Measurements from ENCODE around the gene ALPK3.

ALPK3 gene

DNA sequence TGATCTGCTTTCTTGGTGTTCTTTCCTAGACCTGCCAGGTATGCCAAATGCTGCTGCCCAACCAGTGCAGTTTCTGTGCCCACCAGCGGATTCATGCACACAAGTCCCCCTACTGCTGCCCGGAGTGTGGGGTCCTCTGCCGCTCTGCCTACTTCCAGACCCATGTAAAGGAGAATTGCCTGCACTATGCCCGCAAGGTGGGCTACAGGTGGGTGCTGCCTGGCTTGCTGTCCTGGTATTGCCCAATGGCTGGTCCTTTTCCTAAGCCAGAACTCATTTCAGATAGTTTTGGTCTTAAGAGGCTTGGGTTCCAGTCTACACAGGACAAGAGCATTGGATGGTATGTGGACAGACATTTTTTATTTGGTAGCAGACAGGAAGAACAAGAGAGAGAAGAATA lies 26.5 kb upstream of the ALPK3 start:
- DNase-seq = no peak
- Mint-ChIP-seq H3K27me3 (no peaks in the 10 kb centered on the region), H3K36me3 (peaks cover 57% of the 10 kb centered on the region), H3K27ac (no peak overlapping the region), H3K4me3 (no peak overlapping the region), H3K4me1 (peaks cover 13% of the 10 kb centered on the region), H3K9me3 (no peaks in the 10 kb centered on the region)
- CTCF ChIA-PET = no interaction called here

DNA sequence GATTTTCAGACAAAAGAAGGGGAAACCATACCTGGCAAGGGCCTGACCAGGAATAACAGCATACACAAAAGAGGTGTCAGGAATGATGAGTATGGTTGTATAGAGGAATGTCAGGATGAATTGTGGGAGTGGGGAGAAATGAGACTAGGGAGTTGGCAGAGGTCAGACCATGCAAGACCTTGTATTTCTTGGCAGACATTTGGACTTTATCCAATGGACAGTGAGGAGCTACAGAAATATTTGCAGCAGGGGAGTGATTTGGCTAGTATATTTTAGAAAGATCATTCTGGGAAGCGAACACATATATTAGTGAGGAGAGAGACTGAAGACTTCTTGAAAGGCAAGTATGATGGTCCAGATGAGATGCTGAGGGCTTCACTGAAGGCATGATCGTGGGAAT lies 25.4 kb upstream of the ALPK3 start:
- Mint-ChIP-seq H3K4me1 (peaks cover 6% of the 10 kb centered on the region), H3K36me3 (peaks cover 55% of the 10 kb centered on the region), H3K27me3 (no peaks in the 10 kb centered on the region), H3K9me3 (no peaks in the 10 kb centered on the region), H3K4me3 (no peak overlapping the region), H3K27ac (no peak overlapping the region)
- no peak for DNase-seq
- CTCF ChIA-PET = interaction anchor here (1.0 kb wide), 1 partner anchor 136 kb away, joined by 3 read pairs; no protein-coding TSS in a partner anchor

DNA sequence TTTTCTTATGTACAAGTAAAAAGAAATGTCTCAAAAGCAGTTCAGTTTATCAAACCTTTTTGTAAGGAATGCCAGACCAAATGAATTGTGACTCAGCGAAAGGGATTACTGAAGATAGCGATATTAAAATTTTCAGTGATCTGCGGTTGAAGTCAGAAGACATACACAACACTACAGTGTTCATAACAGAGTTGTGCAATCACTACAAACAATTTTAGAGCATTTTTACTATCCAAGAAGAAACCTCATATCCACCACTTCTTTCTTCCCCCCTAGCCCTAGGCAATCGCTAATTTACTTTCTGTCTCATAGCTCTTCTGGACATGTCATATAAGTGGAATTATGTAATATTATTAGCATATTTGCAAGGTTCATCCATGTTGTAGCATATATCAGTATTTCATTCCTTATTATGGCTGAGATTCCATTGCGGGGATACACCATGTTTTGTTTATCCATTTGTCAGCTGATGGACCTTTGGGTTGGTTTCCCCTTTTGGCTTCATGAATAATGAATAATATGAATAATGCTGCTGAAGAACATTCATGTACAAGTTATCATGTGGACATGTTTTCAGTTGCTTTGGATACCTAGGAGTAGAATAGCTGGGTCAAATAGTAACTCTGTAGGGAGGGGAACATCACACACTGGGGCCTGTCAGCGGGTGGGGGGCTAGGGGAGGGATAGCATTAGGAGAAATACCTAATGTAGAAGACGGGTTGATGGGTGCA lies 23.6 kb upstream of the ALPK3 start:
- H3K36me3 Mint-ChIP-seq = peaks cover 59% of the 10 kb centered on the region
- H3K27me3 Mint-ChIP-seq = no peaks in the 10 kb centered on the region
- no peaks in the 10 kb centered on the region for H3K9me3 Mint-ChIP-seq
- H3K4me1 Mint-ChIP-seq = no peaks in the 10 kb centered on the region
- DNase-seq = no peak
- H3K27ac Mint-ChIP-seq = no peak overlapping the region
- no peak overlapping the region for H3K4me3 Mint-ChIP-seq
- CTCF ChIA-PET = no interaction called here

DNA sequence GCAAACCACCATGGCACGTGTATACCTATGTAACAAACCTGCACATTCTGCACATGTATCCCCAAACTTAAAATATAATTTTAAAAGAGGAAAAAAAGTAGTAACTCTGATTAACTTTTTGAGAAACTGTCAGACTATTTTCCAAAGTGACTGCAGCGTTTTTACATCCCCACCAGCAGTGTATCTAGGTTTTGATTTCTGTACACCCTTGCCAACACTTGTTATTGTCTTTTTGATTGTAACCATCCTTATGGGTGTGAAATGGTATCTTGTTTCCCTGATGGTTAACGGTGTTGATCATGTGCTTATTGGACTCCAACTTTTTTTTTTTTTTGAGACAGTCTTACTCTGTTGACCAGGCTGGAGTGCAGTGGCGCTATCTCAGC lies 23.0 kb upstream of the ALPK3 start:
- Mint-ChIP-seq H3K4me3 (no peak overlapping the region), H3K4me1 (no peaks in the 10 kb centered on the region), H3K27me3 (no peaks in the 10 kb centered on the region), H3K9me3 (no peaks in the 10 kb centered on the region), H3K36me3 (peaks cover 62% of the 10 kb centered on the region), H3K27ac (no peak overlapping the region)
- CTCF ChIA-PET = no interaction called here
- no peak for DNase-seq

DNA sequence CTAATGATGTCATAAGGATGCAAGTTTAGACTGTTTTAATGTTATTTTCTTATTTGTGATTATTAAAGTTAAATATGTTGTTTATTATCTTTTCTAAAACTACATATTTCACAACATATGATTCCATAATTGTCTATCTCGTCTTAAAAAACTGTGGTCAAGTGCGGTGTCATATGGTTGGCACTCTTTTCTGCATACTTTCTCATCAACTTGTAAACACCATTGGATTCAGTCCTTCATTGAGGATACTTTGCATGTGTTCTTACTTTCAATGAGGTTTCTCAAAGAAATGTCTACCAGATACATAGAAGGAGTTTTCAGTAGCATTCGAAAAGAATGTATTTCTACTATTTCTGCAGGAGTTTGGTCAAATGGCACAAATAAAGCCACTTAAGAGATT lies 22.0 kb upstream of the ALPK3 start:
- H3K4me1 Mint-ChIP-seq = no peaks in the 10 kb centered on the region
- H3K36me3 Mint-ChIP-seq = peaks cover 65% of the 10 kb centered on the region
- H3K4me3 Mint-ChIP-seq = no peak overlapping the region
- CTCF ChIA-PET = no interaction called here
- no peak for DNase-seq
- H3K27me3 Mint-ChIP-seq = no peaks in the 10 kb centered on the region
- H3K27ac Mint-ChIP-seq = no peak overlapping the region
- H3K9me3 Mint-ChIP-seq = no peaks in the 10 kb centered on the region

DNA sequence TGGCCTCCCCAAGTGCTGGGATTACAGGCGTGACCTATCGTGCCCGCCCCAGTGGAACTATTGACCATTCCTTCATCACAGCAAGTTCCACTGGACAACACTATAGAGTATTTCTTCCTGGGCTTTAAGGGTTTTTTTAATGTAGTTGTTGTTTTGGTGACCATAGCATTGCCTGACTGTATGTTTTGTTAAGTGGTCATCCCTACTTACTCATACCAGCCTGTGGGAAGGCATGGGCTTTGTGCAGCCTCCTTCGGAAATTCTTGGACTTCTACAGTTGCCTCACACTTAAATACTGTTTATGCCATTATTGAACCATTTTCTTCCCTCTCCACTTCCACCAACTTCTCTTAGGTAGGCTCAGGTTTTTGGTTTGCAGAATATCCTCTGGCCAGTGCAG lies 19.9 kb upstream of the ALPK3 start:
- H3K36me3 Mint-ChIP-seq = peaks cover 56% of the 10 kb centered on the region
- H3K27me3 Mint-ChIP-seq = no peaks in the 10 kb centered on the region

DNA sequence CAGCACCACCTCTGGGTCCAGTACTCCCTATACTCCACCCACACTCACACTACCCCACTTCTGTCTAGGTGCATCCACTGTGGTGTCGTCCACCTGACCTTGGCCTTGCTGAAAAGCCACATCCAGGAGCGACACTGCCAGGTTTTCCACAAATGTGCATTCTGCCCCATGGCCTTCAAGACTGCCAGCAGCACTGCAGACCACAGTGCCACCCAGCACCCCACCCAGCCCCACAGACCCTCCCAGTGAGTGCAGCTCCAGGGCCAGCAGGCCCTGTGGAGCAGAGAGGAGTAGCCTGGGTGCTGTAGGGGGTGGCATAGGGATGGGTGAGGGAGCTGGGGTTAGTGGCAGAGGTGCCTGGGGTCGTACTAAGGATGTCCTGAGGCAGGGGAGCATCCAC lies 19.4 kb upstream of the ALPK3 start:
- Mint-ChIP-seq H3K27me3 (no peaks in the 10 kb centered on the region), H3K4me1 (no peaks in the 10 kb centered on the region), H3K9me3 (no peaks in the 10 kb centered on the region), H3K36me3 (peaks cover 58% of the 10 kb centered on the region), H3K4me3 (no peak overlapping the region), H3K27ac (no peak overlapping the region)
- CTCF ChIA-PET = no interaction called here
- DNase-seq = no peak

More for the DNA sequence above, 19.9 kb upstream of the ALPK3 start:
- no peaks in the 10 kb centered on the region for H3K9me3 Mint-ChIP-seq
- DNase-seq = no peak
- CTCF ChIA-PET = no interaction called here
- no peak overlapping the region for H3K27ac Mint-ChIP-seq
- no peak overlapping the region for H3K4me3 Mint-ChIP-seq
- no peaks in the 10 kb centered on the region for H3K4me1 Mint-ChIP-seq

DNA sequence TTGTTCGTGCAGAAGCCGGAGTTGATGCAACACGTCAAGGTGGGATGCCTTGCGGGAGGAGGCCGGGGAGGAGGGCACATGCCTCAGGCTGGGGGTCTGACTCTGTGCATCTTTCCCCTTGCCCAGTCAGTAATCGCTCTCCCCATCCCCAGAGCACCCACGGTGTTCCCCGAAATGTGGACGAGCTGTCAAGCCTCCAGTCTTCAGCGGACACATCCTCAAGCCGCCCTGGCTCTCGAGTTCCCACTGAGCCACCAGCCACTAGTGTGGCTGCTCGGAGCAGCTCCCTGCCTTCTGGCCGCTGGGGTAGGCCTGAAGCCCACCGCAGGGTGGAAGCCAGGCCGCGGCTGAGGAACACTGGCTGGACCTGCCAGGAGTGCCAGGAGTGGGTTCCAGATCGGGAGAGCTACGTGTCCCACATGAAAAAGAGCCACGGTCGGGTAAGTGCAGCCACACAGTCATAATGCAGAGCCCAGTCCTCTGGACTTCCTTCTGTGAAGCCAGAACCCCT lies 18.7 kb upstream of the ALPK3 start:
- no peak overlapping the region for H3K27ac Mint-ChIP-seq
- H3K4me3 Mint-ChIP-seq = no peak overlapping the region
- H3K36me3 Mint-ChIP-seq = peaks cover 63% of the 10 kb centered on the region
- CTCF ChIA-PET = no interaction called here
- H3K27me3 Mint-ChIP-seq = no peaks in the 10 kb centered on the region
- no peak for DNase-seq
- H3K9me3 Mint-ChIP-seq = no peaks in the 10 kb centered on the region
- no peaks in the 10 kb centered on the region for H3K4me1 Mint-ChIP-seq

DNA sequence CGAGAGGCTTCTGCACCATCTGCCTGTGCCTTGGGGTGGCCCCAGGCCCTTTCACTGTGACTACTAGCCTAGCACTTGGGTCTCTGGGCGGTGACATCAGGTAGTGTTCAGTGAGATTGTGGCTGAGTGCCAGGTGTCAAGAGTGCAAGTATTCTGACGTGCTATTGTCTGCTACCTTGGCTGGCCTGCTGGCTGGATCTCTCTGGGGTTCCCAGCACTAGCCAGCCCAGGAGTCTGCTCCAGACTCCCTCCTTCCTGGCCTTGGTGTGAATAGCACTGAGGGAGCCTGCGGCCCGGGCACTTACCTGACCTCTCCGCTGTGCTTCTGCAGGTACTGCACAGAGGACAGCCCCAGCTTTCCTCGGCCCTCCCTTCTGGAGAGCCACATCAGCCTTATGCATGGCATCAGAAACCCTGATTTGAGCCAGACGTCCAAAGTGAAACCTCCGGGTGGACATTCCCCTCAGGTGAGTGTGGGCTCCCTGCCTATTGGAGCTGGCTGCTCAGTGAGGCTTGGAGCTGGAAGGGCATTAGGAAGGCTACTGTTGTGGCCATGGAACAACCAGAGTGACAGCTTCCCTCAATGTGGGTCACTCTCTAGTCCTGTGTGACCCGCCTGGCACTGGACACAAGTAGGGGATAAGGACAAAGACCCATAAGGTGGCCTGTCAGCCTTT lies 17.5 kb upstream of the ALPK3 start:
- Mint-ChIP-seq H3K4me1 (no peaks in the 10 kb centered on the region), H3K9me3 (no peaks in the 10 kb centered on the region), H3K4me3 (no peak overlapping the region), H3K27me3 (no peaks in the 10 kb centered on the region), H3K27ac (no peak overlapping the region), H3K36me3 (peaks cover 60% of the 10 kb centered on the region)
- no peak for DNase-seq
- CTCF ChIA-PET = no interaction called here

DNA sequence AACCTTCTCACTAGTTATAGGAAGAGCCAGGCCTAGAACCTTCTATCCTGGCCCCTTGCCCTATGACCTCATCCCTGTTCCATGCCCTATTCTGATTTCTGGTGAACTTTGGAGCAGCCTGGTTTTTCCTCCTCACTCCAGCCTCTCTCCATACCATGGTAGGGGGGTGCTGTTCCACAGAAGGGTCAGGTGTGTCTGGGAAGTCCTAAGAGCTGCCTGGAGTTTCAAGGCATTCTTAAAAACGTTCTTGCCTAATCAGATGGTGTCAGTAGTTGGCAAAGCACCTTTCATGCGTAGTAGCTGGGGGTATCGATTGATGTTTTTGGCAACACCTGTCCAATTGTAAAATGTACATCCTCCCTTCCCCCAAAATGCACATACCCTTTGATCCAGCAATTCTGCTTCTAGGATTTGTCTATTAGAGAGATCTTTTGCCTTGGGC lies 16.8 kb upstream of the ALPK3 start:
- no peaks in the 10 kb centered on the region for H3K27me3 Mint-ChIP-seq
- no peaks in the 10 kb centered on the region for H3K9me3 Mint-ChIP-seq
- no peak overlapping the region for H3K4me3 Mint-ChIP-seq
- no peak overlapping the region for H3K27ac Mint-ChIP-seq
- H3K4me1 Mint-ChIP-seq = no peaks in the 10 kb centered on the region
- peaks cover 57% of the 10 kb centered on the region for H3K36me3 Mint-ChIP-seq
- DNase-seq = no peak
- CTCF ChIA-PET = no interaction called here

DNA sequence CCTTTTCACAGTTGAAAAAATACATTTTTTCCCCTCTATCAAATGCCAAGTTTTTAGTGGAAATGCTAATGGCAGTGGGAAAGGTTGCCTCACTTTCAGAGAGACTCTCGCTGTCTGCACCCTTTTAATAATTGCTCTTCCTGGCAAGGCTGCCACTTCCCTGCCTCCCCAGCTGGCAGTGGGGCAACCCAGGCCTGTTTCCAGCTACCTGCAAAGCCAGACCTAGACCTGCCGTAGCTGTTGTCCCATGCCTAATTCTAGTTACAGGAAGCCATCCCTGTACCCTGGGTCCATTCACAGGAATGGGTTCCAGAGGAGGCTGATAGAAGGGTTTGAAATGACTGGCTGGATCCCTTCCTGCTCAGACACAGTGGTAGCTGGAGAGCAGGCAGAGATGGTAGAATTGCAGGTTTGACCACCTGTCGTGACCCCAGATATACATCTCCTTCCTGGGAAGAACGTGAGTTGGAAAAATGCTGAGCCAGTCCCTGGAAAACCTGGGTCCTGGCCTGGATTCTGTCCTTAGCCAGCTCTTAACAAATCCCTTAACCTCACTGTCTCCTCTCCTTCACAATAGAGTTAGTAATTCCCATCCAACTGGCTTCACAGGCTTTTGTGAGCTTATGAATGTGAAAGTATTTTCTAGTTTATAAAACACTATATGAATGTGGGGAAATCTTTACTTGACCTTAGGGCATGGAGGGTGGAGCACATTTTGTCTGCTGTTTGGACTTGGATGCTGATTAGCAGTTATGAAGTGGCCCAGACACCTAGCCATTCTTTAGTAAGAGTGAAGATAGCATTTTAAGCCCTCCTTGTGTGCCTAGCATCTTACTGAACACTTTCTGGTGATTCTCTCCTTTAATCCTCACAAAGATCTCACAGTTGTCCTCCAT lies 12.9 kb upstream of the ALPK3 start:
- no peak overlapping the region for H3K27ac Mint-ChIP-seq
- peaks cover 37% of the 10 kb centered on the region for H3K36me3 Mint-ChIP-seq
- CTCF ChIA-PET = interaction anchor here (1.6 kb wide), 1 partner anchor 216 kb away, joined by 3 read pairs; no protein-coding TSS in a partner anchor
- H3K27me3 Mint-ChIP-seq = no peaks in the 10 kb centered on the region
- no peaks in the 10 kb centered on the region for H3K4me1 Mint-ChIP-seq
- H3K4me3 Mint-ChIP-seq = no peak overlapping the region
- H3K9me3 Mint-ChIP-seq = no peaks in the 10 kb centered on the region
- DNase-seq = no peak

DNA sequence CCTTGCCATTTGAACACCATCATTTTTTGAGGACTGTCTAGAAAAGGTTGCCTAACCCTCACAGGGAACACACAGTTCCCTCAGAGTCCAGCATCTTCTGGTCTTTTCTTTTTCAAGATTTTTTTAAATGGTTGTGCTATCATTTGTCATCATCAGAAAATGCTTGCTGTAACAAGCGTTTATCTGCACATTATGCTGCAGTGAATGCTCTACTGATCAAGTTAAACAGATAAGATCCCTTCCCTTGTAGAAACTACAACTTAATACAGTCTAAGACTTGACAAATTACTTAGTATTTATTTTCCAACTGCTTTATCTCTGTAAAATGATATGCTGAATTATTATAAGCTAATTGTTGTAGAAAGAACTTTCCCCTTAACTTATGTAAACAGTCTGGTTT lies 11.9 kb upstream of the ALPK3 start:
- H3K4me3 Mint-ChIP-seq = no peak overlapping the region
- H3K27me3 Mint-ChIP-seq = no peaks in the 10 kb centered on the region
- H3K27ac Mint-ChIP-seq = no peak overlapping the region
- CTCF ChIA-PET = interaction anchor here (1.6 kb wide), 1 partner anchor 217 kb away, joined by 3 read pairs; no protein-coding TSS in a partner anchor
- peaks cover 29% of the 10 kb centered on the region for H3K36me3 Mint-ChIP-seq
- H3K9me3 Mint-ChIP-seq = no peaks in the 10 kb centered on the region
- no peaks in the 10 kb centered on the region for H3K4me1 Mint-ChIP-seq
- DNase-seq = no peak

DNA sequence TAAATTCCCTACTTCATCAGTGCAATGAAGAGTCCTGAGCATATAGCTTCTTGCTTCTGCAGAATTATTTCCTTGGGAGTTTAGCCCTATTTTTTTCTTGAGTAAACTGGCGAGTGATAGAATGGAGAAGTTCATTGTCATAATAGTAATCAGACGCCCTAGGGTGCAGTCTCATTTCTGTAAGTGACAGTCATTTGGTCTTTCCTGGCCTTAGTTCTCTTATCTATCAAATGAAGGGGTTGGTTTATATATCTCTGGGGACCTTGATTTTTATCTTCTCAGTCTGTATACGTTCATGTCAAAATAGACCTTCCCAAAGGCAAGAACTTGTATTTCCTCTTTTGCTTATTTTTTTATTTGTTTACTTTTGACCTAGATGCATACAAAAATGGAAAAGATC lies 9.9 kb upstream of the ALPK3 start:
- no peaks in the 10 kb centered on the region for H3K4me1 Mint-ChIP-seq
- H3K36me3 Mint-ChIP-seq = peaks cover 21% of the 10 kb centered on the region
- no peak overlapping the region for H3K4me3 Mint-ChIP-seq
- H3K9me3 Mint-ChIP-seq = no peaks in the 10 kb centered on the region
- H3K27me3 Mint-ChIP-seq = no peaks in the 10 kb centered on the region
- H3K27ac Mint-ChIP-seq = no peak overlapping the region
- DNase-seq = no peak
- CTCF ChIA-PET = no interaction called here

DNA sequence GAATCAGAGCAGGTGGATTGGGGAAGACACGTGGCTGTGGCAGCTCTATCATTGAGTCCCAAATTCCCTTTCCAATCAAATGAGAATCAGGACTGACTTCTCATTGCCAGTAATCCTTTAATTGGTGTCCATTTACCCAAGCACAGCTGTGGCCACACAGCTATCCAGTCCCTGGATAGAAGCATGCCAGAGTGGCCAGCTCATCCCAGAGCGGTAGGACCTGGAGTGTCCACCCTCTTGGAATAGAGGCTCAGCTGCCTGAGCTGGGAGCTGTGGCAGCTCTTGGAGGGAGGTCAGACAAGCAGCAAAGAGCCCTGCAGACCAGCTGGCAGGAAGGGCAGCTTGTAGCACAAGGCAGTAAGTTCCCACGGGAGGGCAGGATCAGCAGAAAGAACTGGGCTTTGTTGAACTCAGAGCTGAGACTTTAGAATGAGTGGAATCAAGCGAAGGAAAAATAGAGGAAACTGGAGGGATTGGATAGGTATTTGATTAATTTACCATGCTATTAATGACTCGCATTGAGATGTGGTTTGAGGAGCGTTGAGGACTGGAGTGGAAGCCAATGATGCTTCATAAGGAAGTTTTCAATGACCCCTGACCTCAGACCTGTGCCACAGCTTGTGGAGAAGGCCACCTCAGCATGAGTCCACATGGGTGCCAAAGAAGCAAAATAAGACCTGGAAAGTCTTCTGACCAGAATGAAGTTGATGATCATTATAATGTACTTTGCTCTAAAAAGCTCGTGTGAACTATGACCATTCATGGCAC lies 6.9 kb upstream of the ALPK3 start:
- no peak overlapping the region for H3K4me3 Mint-ChIP-seq
- H3K27ac Mint-ChIP-seq = no peak overlapping the region
- CTCF ChIA-PET = interaction anchor here (0.9 kb wide), 2 partner anchors 27 to 211 kb away, joined by 3 read pairs; no protein-coding TSS in a partner anchor
- H3K4me1 Mint-ChIP-seq = no peaks in the 10 kb centered on the region
- H3K36me3 Mint-ChIP-seq = peaks cover 7% of the 10 kb centered on the region
- DNase-seq = no peak
- H3K27me3 Mint-ChIP-seq = peaks cover 2% of the 10 kb centered on the region
- no peaks in the 10 kb centered on the region for H3K9me3 Mint-ChIP-seq

Measured in activated naive CD4-positive, alpha-beta T cell treated with anti-CD3 and anti-CD28 coated beads, Interleukin-2, amount 10 ng/mL, durations not matched to agents 7 days and 5 days (primary cell).